ENCODE results near the gene PRSS16.

DNA sequence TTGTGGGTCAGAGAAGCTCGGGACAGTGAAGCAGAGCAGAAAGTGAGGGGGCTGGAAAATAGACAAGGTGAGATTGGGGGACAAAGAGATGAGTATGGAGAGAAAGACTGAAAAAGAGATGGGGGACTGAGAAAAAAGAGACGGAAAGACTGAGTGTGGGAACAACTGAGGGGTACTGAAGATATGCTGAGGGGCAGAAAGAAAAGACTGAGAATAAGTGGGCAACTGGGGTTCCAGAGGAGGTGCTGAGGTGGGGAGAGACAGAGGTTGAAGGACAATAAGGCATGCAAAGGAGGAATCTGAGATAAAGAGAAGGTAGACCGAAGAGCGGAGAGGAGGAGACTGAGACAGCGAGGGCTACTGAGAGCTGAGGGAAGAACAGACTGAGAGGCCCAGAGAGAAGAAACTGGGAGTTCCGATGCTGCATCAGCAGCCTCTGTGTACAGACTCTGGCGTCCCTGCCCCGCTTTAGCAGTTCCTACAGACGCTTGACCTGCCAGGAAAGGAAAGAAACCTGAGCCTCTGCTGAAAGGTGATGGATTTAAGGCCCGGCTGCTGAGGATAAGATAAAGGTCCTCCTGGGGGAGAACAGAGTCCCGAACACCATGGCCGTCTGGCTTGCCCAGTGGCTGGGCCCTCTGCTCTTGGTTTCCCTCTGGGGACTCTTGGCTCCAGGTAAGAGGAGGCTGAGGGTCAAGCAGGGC lies at the start of gene PRSS16:
- TF ChIP-seq, protein P1, sequence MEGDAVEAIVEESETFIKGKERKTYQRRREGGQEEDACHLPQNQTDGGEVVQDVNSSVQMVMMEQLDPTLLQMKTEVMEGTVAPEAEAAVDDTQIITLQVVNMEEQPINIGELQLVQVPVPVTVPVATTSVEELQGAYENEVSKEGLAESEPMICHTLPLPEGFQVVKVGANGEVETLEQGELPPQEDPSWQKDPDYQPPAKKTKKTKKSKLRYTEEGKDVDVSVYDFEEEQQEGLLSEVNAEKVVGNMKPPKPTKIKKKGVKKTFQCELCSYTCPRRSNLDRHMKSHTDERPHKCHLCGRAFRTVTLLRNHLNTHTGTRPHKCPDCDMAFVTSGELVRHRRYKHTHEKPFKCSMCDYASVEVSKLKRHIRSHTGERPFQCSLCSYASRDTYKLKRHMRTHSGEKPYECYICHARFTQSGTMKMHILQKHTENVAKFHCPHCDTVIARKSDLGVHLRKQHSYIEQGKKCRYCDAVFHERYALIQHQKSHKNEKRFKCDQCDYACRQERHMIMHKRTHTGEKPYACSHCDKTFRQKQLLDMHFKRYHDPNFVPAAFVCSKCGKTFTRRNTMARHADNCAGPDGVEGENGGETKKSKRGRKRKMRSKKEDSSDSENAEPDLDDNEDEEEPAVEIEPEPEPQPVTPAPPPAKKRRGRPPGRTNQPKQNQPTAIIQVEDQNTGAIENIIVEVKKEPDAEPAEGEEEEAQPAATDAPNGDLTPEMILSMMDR (IDR thresholded peaks at IDR 0.05; ENCODE audit: low read depth, low read length), result no peak
- no peak for TF ChIP-seq EZH2phosphoT487 (IDR thresholded peaks at IDR 0.05; ENCODE audit: low read depth)
